ENCODE measurements around the gene ATP5F1A.
"Not testable (repeated sequence)": the region's sequence is repeated elsewhere in the genome, so short reads cannot be mapped to it uniquely, and the experiment has no call there.

Gene ATP5F1A

GRCh38 chr18:46047369-46047768 is 50.7 kb downstream of the ATP5F1A start:
- not testable (repeated sequence) for DNase-seq (ENCODE audit: low spot score)

GRCh38 chr18:46046688-46047087 is 51.4 kb downstream of the ATP5F1A start:
- no peak for DNase-seq (ENCODE audit: low spot score)

- no peak for DNase-seq (ENCODE audit: low spot score)
Measured at GRCh38 chr18:46046126-46046525, 52.0 kb downstream of the ATP5F1A start.

- DNase-seq (ENCODE audit: low spot score): no peak
Measured at GRCh38 chr18:46042571-46043123, 55.4 kb downstream of the ATP5F1A start.

GRCh38 chr18:46040747-46041104 is 57.4 kb downstream of the ATP5F1A start:
- no peak for DNase-seq (ENCODE audit: low spot score)

GRCh38 chr18:46040033-46040746 is 57.9 kb downstream of the ATP5F1A start:
- DNase-seq (ENCODE audit: low spot score): no peak

- no peak for DNase-seq (ENCODE audit: low spot score)
Measured at GRCh38 chr18:46037512-46038305, 60.4 kb downstream of the ATP5F1A start.

- DNase-seq (ENCODE audit: low spot score): no peak
Measured at GRCh38 chr18:46035696-46036680, 62.1 kb downstream of the ATP5F1A start.

GRCh38 chr18:46034230-46034629 is 63.9 kb downstream of the ATP5F1A start:
- no peak for DNase-seq (ENCODE audit: low spot score)

GRCh38 chr18:46031741-46032140 is 66.4 kb downstream of the ATP5F1A start:
- DNase-seq (ENCODE audit: low spot score): no peak

Measured in cerebellar cortex (tissue), 1 donor.